NCI-H526 (cell line): Measurements from ENCODE around the gene GLG1.

Experiments
- DNase-seq, 2 experiments: peaks; one replicate each; lab custom pipeline; 2025; lab: John Stamatoyannopoulos, UW

The GLG1 gene

GRCh38 chr16:74472540-74472939 lies 134.4 kb downstream of the GLG1 start:
- no peak for DNase-seq

GRCh38 chr16:74472010-74472409 lies 134.9 kb downstream of the GLG1 start:
- no peak for DNase-seq

- no peak for DNase-seq
Measured at GRCh38 chr16:74469946-74470478, 136.9 kb downstream of the GLG1 start.

GRCh38 chr16:74468807-74469525 lies 137.9 kb downstream of the GLG1 start:
- DNase-seq = no peak

GRCh38 chr16:74466872-74467271 lies 140.0 kb downstream of the GLG1 start:
- no peak for DNase-seq

- no peak for DNase-seq
Measured at GRCh38 chr16:74465851-74466685, 140.8 kb downstream of the GLG1 start.

GRCh38 chr16:74465281-74465680 lies 141.6 kb downstream of the GLG1 start:
- no peak for DNase-seq

- DNase-seq = no peak
Measured at GRCh38 chr16:74463888-74464287, 143.0 kb downstream of the GLG1 start.

- no peak for DNase-seq
Measured at GRCh38 chr16:74462361-74462760, 144.6 kb downstream of the GLG1 start.

GRCh38 chr16:74461826-74462225 lies 145.1 kb downstream of the GLG1 start:
- no peak for DNase-seq

GRCh38 chr16:74460542-74460941 lies 146.4 kb downstream of the GLG1 start:
- DNase-seq = no peak

- DNase-seq = no peak
Measured at GRCh38 chr16:74456290-74456625, 150.7 kb downstream of the GLG1 start.

GRCh38 chr16:74455619-74456289 lies 151.2 kb downstream of the GLG1 start:
- DNase-seq = no peak

GRCh38 chr16:74455213-74455612 lies 151.7 kb downstream of the GLG1 start:
- no peak for DNase-seq

GRCh38 chr16:74451951-74452758 lies 154.8 kb downstream of the GLG1 start:
- DNase-seq = no peak

GRCh38 chr16:74450967-74451760 lies 155.8 kb downstream of the GLG1 start:
- no peak for DNase-seq

- DNase-seq = no peak
Measured at GRCh38 chr16:74450236-74450635, 156.7 kb downstream of the GLG1 start.

- DNase-seq = no peak
Measured at GRCh38 chr16:74449470-74449869, 157.4 kb downstream of the GLG1 start.

- DNase-seq = no peak
Measured at GRCh38 chr16:74448990-74449389, 157.9 kb downstream of the GLG1 start.

GRCh38 chr16:74447578-74447977 lies 159.3 kb downstream of the GLG1 start:
- no peak for DNase-seq

GRCh38 chr16:74446866-74447265 lies 160.0 kb downstream of the GLG1 start:
- DNase-seq = no peak
